Left hindlimb (tissue), 1 donor: ENCODE measurements around the gene RGMB.
A peak's percentile ranks its signal among the peaks of the same experiment; 100 is the strongest.

Experiments used
- DNase-seq: peaks from one replicate; pipeline ENCODE4 v3.0.0-alpha.2; 2018

The RGMB gene

GRCh38 chr5:98768160-98768959, 5.1 kb upstream of the RGMB start:
- peak; percentile 60 for DNase-seq

GRCh38 chr5:98768960-98769209, 4.6 kb upstream of the RGMB start:
- no peak for DNase-seq

- peak; percentile 76 for DNase-seq
Measured at GRCh38 chr5:98769210-98769958, 4.1 kb upstream of the RGMB start.

- DNase-seq = no peak
Measured at GRCh38 chr5:98769959-98770208, 3.6 kb upstream of the RGMB start.

GRCh38 chr5:98770209-98770910, 3.1 kb upstream of the RGMB start:
- DNase-seq = peak; percentile 73

- no peak for DNase-seq
Measured at GRCh38 chr5:98770911-98771322, 2.5 kb upstream of the RGMB start.

- DNase-seq = peak; percentile 73
Measured at GRCh38 chr5:98771382-98772109, 1.9 kb upstream of the RGMB start.

- no peak for DNase-seq
Measured at GRCh38 chr5:98772415-98773213, 849 bp upstream of the RGMB start.

- no peak for DNase-seq
Measured at GRCh38 chr5:98773214-98773463, 324 bp upstream of the RGMB start.

GRCh38 chr5:98774192-98775033, 950 bp downstream of the RGMB start:
- peak; percentile 79 for DNase-seq

GRCh38 chr5:98775246-98776065, 2.0 kb downstream of the RGMB start:
- no peak for DNase-seq

GRCh38 chr5:98776066-98776705, 2.7 kb downstream of the RGMB start:
- no peak for DNase-seq

- no peak for DNase-seq
Measured at GRCh38 chr5:98777295-98777694, 3.8 kb downstream of the RGMB start.

GRCh38 chr5:98779264-98779877, 5.9 kb downstream of the RGMB start:
- no peak for DNase-seq

GRCh38 chr5:98780390-98780789, 6.9 kb downstream of the RGMB start:
- no peak for DNase-seq

- DNase-seq = no peak
Measured at GRCh38 chr5:98781520-98781919, 8.1 kb downstream of the RGMB start.

GRCh38 chr5:98781964-98782363, 8.5 kb downstream of the RGMB start:
- DNase-seq = no peak

GRCh38 chr5:98783051-98783649, 9.7 kb downstream of the RGMB start:
- DNase-seq = no peak

GRCh38 chr5:98784411-98784810, 10.9 kb downstream of the RGMB start:
- no peak for DNase-seq

- no peak for DNase-seq
Measured at GRCh38 chr5:98785244-98785643, 11.8 kb downstream of the RGMB start.
